GM21526 (cell line): ENCODE measurements around the gene TSC22D1.
"Not testable (repeated sequence)": the region's sequence is repeated elsewhere in the genome, so short reads cannot be mapped to it uniquely, and the experiment has no call there.

Source experiments
- ATAC-seq: cut with Tn5 transposase; IDR thresholded peaks from one replicate; pipeline ENCODE4 v1.9.1; 2021; ENCODE audit warnings: moderate library complexity; ENCODE audit not compliant: unreplicated experiment, low FRiP score

The TSC22D1 gene

GRCh38 chr13:44575741-44576350 is at the start of gene TSC22D1:
TSS of gene TSC22D1 (minus strand) at chr13:44576330. CDS start at chr13:44576074, 256 bp downstream.
- ATAC-seq: no peak

DNA sequence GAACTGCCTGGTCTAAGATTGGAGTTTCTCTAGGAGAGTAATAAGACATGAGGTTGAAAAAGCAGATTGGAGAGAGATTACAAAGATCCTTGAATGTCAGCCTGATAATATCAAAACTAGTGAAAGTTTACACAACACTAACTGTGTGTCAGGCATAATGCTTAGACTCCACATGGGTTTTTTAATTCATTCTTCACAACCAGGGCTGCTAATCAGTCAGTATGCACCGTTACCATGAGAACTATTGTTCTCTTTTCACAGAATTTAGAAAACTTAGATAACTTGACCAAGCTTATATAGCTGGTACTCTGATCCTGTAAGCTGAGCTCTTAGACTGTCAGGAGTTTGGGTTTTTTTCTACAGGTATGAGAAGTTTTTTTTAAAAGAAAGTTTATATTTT is 46.6 kb upstream of the TSC22D1 start:
- no peak for ATAC-seq

DNA sequence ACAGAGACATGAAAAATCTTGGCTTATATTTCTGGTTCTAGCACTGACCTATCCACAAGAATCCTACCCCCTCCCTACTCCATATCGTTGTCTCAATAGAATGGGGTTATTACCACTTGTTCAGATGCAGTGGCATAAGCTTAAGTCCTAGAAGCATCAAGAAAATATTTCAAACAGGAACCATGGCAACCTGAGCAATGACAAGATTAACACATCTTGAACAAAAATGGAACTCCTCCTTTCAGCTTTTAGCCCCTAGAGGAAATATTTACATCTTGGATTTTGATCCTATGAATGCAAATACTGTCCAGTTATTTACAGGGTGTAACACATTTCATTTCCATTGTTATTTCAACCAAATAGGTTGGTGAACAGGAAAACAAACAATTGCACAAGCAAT is 46.1 kb upstream of the TSC22D1 start:
- no peak for ATAC-seq

- no peak for ATAC-seq
Measured at GRCh38 chr13:44620057-44620456, 43.9 kb upstream of the TSC22D1 start.

DNA sequence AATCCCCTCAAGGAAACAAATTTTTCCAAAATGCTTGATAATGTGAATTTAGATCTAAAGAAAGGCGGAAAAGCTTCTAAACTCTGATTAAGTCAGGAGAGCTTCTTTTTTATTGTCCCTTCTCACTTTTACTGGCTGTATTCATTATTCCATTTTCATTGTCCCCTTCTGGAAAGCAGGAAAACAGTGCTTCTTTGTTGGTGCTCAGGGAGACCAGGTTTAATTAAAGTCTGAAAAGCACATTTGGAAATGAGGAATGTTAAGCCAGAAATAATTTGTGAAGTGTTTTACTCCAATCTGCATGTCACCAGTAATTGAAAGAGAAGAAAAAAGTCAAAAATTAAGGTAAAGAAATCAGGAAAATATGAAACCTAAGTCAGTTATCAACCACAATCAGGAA is 43.5 kb upstream of the TSC22D1 start:
- ATAC-seq: no peak

DNA sequence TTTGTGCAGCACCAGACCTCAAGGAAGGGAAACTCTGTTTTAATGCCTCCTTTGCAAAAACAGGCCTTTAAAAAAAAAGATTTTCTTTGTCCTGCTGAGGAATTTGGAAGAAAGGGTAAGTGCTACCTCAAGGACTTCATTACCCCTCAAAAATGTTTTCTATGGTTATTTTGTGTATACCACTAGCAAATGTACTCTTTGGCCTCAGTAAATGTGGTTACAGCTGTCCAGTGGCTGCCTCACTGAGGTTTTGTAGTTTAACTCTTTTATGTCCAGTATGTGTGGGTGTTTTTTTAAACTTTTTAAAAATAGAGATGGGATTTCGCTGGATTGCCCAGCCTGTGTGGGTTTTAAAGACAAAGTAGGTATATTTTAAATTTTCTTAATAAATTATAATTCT is 42.2 kb upstream of the TSC22D1 start:
- no peak for ATAC-seq

DNA sequence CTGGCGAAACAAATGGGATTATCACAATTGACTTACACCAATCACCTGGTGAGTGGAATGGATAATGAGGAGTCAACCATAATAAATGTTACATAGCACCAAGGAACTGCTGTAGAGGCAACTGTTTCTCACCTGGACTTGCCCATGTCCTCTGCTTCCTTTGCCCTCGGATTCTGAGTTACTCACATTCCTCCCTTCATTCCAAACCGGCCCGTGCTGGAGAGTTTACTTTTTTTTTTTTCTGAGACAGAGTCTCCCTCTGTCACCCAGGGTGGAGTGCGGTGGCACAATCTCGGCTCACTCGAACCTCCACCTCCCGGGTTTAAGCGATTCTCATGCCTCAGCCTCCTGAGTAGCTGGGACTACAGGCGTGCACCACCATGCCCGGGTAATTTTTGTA is 41.5 kb upstream of the TSC22D1 start:
- ATAC-seq: no peak

DNA sequence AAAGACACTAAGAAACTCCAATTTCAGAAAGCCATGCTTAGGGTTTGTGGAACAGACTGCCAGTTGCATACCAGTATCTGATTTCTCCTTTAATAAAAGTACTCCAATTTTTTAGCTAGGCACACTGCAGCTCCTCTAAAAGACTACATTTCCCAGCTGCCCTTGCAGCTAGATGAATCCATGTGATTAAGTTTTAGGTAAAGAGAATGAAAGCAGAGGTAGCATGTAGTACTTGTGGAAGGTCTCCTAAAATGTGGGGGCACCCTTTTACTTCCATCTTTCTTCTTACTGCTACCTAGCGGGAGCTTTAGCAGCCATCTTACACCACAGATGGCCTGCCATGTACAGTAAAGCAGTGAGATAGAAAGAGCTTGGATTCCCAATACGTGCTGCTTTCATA is 33.0 kb upstream of the TSC22D1 start:
- no peak for ATAC-seq

GRCh38 chr13:44605721-44606120 is 29.6 kb upstream of the TSC22D1 start:
- ATAC-seq: no peak

GRCh38 chr13:44605275-44605674 is 29.1 kb upstream of the TSC22D1 start:
- ATAC-seq: no peak

GRCh38 chr13:44601586-44601985 is 25.5 kb upstream of the TSC22D1 start:
- ATAC-seq: no peak

DNA sequence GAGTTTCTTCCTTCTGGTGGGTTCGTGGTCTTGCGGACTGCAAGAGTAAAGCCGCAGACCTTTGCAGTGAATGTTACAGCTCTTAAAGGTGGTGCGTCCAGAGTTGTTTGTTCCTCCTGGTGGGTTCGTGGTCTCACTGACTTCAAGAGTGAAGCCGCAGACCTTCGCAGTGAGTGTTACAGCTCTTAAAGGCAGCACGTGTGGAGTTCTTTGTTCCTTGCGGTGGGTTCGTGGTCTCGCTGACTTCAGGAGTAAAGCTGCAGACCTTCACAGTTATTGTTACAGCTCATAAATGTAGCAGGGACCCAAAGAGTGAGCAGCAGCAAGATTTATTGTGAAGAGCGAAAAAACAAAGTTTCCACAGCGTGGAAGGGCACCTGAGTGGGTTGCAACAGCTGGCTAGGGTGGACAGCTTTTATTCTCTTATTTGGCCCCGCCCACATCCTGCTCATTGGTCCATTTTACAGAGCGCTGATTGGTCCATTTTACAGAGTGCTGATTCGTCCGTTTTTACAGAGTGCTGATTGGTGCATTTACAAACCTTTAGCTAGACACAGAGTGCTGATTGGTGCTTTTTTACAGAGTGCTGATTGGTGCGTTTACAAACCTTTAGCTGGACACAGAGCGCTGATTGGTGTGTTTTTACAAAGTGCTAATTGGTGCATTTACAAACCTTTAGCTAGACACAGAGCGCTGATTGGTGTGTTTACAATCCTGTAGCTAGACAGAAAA is 17.9 kb upstream of the TSC22D1 start:
- ATAC-seq: not testable (repeated sequence)

GRCh38 chr13:44592216-44592847 is 16.2 kb upstream of the TSC22D1 start:
- ATAC-seq: no peak

DNA sequence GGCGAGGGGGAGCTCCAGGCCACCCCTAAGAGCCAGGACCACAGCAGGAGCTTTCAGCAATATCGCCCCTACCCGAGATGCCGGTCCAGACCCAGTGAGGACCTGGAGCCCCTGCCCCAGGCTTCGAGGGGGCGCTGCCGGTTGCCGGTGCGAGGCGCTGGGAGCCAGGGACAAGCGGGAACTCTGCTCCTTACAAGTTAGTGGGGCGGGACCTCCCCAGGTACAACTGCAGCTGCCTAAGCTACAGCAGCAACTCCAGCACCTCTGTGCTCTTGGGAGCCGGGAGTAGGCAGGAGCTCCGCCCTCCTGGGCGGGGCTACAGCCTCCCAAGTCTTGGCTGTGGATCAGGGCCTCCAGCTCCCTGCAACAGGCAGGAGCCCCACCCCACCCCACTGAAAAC is 15.2 kb upstream of the TSC22D1 start:
- ATAC-seq: no peak

- no peak for ATAC-seq
Measured at GRCh38 chr13:44583137-44583536, 7.0 kb upstream of the TSC22D1 start.

DNA sequence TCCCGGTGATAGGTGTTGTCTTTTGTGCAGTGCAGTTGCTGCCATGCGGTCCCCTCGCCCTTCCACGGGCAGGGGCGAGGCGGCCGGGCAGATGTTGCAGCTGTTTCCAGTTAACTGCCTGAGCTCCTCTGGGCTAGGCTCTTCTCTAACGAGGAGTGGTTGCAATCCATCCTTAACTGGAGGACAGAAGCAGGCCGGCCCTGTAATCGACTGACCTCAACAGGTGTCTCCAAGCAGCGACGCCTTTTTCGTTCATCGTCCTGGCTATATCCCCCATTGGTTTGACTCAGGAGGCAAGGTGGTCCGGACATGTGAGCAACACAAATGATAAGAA is 1.9 kb upstream of the TSC22D1 start:
- no peak for ATAC-seq

GRCh38 chr13:44577236-44578066 is 1.3 kb upstream of the TSC22D1 start:
- peak; percentile 52 for ATAC-seq

DNA sequence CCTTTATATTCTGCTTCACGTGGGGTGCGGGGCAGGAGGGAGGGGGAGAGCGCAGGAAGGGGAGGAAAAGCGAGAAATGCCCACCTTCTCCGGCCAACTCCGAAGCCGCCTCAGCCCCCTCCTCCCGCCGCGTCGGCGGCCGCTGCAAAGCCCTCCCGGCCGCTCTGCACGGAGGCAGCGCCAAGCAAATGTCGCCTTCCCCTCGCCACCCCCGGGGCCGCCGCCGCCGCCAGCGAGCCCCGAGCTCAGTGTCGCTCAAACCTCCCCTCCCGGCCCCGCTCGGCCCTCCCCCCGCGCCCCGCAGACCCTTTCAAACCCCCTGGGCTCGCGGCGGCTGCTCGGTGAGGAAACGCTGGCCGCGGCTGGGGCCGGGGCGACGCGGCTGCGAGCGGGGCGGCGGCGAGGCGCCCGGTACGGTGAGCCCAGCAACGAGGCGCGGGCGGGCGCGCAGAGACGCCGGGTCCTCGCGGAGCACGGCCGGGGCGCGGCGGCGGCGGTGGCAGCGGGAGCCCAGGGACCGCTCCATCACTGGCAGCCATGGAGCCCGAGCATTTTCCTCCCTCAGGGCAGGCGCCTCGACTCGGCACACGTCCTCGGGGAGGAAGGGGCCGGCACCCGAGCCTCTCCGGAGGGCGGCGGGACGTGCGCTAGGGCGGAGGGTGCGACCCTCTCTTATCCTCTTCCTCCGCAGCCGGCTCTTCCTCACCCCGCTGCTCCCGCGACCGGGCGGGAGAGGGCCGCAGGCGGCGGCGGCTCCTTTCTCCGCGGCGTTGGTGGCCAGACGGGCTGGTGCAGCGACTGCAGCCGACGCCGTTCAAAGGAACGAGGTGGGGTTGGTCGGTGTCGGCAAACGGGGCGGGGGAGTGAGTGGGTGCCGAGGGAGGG is 463 bp upstream of the TSC22D1 start:
- peak; percentile 26 for ATAC-seq

DNA sequence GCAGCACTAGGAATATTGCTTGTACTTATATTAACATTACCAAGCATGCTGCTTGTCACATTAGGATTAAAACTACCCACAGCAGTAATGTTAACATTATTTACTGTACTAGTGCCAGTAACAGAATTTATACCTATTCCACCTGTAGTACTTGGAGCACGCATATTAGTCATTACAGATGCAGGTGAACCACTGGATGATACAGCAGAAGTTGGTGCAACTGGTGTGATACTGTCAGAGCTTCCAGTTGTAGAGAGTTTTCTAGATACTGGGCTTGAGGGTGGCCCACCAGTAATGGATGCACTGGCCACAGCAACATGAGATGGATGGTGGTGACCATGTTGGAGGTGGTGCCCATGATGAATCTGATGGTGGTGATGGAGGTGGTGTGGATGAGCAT is 1.1 kb downstream of the TSC22D1 start:
- no peak for ATAC-seq

- no peak for ATAC-seq
Measured at GRCh38 chr13:44574466-44574855, 1.7 kb downstream of the TSC22D1 start.
